ENCODE data around the gene SLC2A11. TPM values are rescaled to one million over a fixed set of nuclear protein-coding genes. Genes with fewer than 3 reads are reported as not detected.

The SLC2A11 gene
- total and polyA plus RNA-seq, 12 donors, result 11.3 to 35.3 (median 20.8) TPM

- Histone ChIP-seq H3K27me3 (no peaks in the 10 kb centered on the region), H3K9me3 (replicated peaks in 1 of 3) (no peaks in the 10 kb centered on the region), H3K36me3 (replicated peaks in 1 of 2) (peaks cover 0 to 34% of the 10 kb centered on the region in 2 donors), H3K4me1 (replicated peaks in 1 of 2) (peaks cover under 1 to 14% of the 10 kb centered on the region in 2 donors), H3K27ac (no peak overlapping the region), H3K4me3 (no peak overlapping the region)
- 85 to 94% (median 89%) methylated on average over 13 to 16 of the region's 16 CpGs for WGBS, 4 donors
- peak in 2 of 7 donors; percentile 5 to 15 for DNase-seq
- TF ChIP-seq CTCF (IDR thresholded peaks at IDR 0.05), result no peak
- no peak for TF ChIP-seq POLR2A (IDR thresholded peaks at IDR 0.05)
- intact Hi-C loops (cut with DNase I), result no loop called here
Observed at GRCh38 chr22:23833017-23833751, 24.5 kb upstream of the SLC2A11 start.

- TF ChIP-seq CTCF (IDR thresholded peaks at IDR 0.05), result no peak
- no peak for TF ChIP-seq POLR2A (IDR thresholded peaks at IDR 0.05)
- Histone ChIP-seq H3K27ac (no peak overlapping the region), H3K27me3 (no peaks in the 10 kb centered on the region), H3K9me3 (replicated peaks in 1 of 3) (no peaks in the 10 kb centered on the region), H3K4me1 (replicated peaks in 1 of 2) (peaks cover 6 to 17% of the 10 kb centered on the region in 2 donors), H3K4me3 (no peak overlapping the region), H3K36me3 (replicated peaks in 1 of 2) (peaks cover 0 to 32% of the 10 kb centered on the region in 2 donors)
- peak in 2 of 7 donors; percentile 13 to 17 for DNase-seq
- intact Hi-C loops (cut with DNase I), result no loop called here
- 76 to 83% (median 81%) methylated on average over 1 to 13 of the region's 13 CpGs for WGBS, 4 donors
Observed at GRCh38 chr22:23833911-23834317, 23.8 kb upstream of the SLC2A11 start.

GRCh38 chr22:23834406-23834792, 23.3 kb upstream of the SLC2A11 start:
- H3K4me3 ChIP-seq, result no peak overlapping the region
- TF ChIP-seq CTCF (IDR thresholded peaks at IDR 0.05), result no peak
- no peak for TF ChIP-seq POLR2A (IDR thresholded peaks at IDR 0.05)
- H3K36me3 ChIP-seq (replicated peaks in 1 of 2), result peaks cover 0 to 32% of the 10 kb centered on the region in 2 donors
- WGBS, 4 donors, result 80 to 100% (median 92%) methylated on average over 3 of the region's 3 CpGs
- H3K9me3 ChIP-seq (replicated peaks in 1 of 3), result no peaks in the 10 kb centered on the region
- no peaks in the 10 kb centered on the region for H3K27me3 ChIP-seq
- H3K27ac ChIP-seq, result no peak overlapping the region
- H3K4me1 ChIP-seq (replicated peaks in 1 of 2), result peaks cover 6 to 17% of the 10 kb centered on the region in 2 donors
- peak in 2 of 7 donors; percentile 6 to 11 for DNase-seq
- intact Hi-C loops (cut with DNase I), result no loop called here

GRCh38 chr22:23834793-23835483, 22.7 kb upstream of the SLC2A11 start:
- 88 to 100% (median 91%) methylated on average over 1 to 10 of the region's 10 CpGs; no CpG with 5 or more reads in 1 of the 4 donors for WGBS, 4 donors
- TF ChIP-seq POLR2A (IDR thresholded peaks at IDR 0.05) (no peak), CTCF (IDR thresholded peaks at IDR 0.05) (no peak)
- Histone ChIP-seq H3K27me3 (no peaks in the 10 kb centered on the region), H3K4me1 (replicated peaks in 1 of 2) (peaks cover 6 to 19% of the 10 kb centered on the region in 2 donors), H3K4me3 (no peak overlapping the region), H3K9me3 (replicated peaks in 1 of 3) (no peaks in the 10 kb centered on the region), H3K27ac (peak overlapping the region in 1 of 5 donors; percentile 8), H3K36me3 (replicated peaks in 1 of 2) (peaks cover 0 to 32% of the 10 kb centered on the region in 2 donors)
- intact Hi-C loops (cut with DNase I), result no loop called here
- peak in 4 of 7 donors; percentile 9 to 17 (median 12) for DNase-seq

All from adrenal gland (tissue), 12 donors.